ENCODE data around the gene TRIM50. TPM values are rescaled to one million over a fixed set of nuclear protein-coding genes. Genes with fewer than 3 reads are reported as not detected.
"Not testable (repeated sequence)": the region's sequence is repeated elsewhere in the genome, so short reads cannot be mapped to it uniquely, and the experiment has no call there.

Gene TRIM50
- total RNA-seq = not detected in 2 replicates

GRCh38 chr7:73327922-73328321 lies at the start of gene TRIM50, which contains the start of gene FKBP6:
TSS of gene TRIM50 (minus strand) at chr7:73328082. CDS start at chr7:73324787, 3,295 bp downstream.
TSS of gene FKBP6 (plus strand) at chr7:73328161. CDS start at chr7:73328429, 268 bp downstream.
- intact Hi-C loops (cut with micrococcal nuclease); H3K4me3 Mint-ChIP-seq; H3K27me3 Mint-ChIP-seq; H3K36me3 Mint-ChIP-seq (ENCODE audit: low read depth); DNase-seq; H3K27ac Mint-ChIP-seq; H3K9me3 Mint-ChIP-seq: not testable (repeated sequence)
- H3K4me1 Mint-ChIP-seq = peaks cover 11% of the 10 kb centered on the region

GRCh38 chr7:73376671-73377412 lies 49.0 kb upstream of the TRIM50 start:
- no peak overlapping the region for H3K4me3 Mint-ChIP-seq
- H3K36me3 Mint-ChIP-seq (ENCODE audit: low read depth) = no peaks in the 10 kb centered on the region
- DNase-seq = no peak
- no peaks in the 10 kb centered on the region for H3K4me1 Mint-ChIP-seq
- peaks cover 3% of the 10 kb centered on the region for H3K9me3 Mint-ChIP-seq
- no peak overlapping the region for H3K27ac Mint-ChIP-seq
- intact Hi-C loops (cut with micrococcal nuclease) = no loop called here
- peaks cover 22% of the 10 kb centered on the region for H3K27me3 Mint-ChIP-seq

- H3K27me3 Mint-ChIP-seq = peaks cover 22% of the 10 kb centered on the region
- DNase-seq; H3K27ac Mint-ChIP-seq; H3K36me3 Mint-ChIP-seq (ENCODE audit: low read depth); intact Hi-C loops (cut with micrococcal nuclease); H3K9me3 Mint-ChIP-seq; H3K4me3 Mint-ChIP-seq; H3K4me1 Mint-ChIP-seq: not testable (repeated sequence)
These were observed 48.4 kb upstream of the TRIM50 start for GRCh38 chr7:73376262-73376661.

- no peak overlapping the region for H3K27ac Mint-ChIP-seq
These were observed 45.9 kb upstream of the TRIM50 start for GRCh38 chr7:73373741-73374140.

GRCh38 chr7:73369622-73370021 lies 41.7 kb upstream of the TRIM50 start:
- Mint-ChIP-seq H3K9me3 (no peaks in the 10 kb centered on the region), H3K27me3 (no peaks in the 10 kb centered on the region), H3K4me3 (no peak overlapping the region), H3K36me3 (ENCODE audit: low read depth) (no peaks in the 10 kb centered on the region), H3K4me1 (no peaks in the 10 kb centered on the region), H3K27ac (no peak overlapping the region)
- intact Hi-C loops (cut with micrococcal nuclease) = no loop called here
- no peak for DNase-seq

More at GRCh38 chr7:73373741-73374140, 45.9 kb upstream of the TRIM50 start:
- peaks cover 20% of the 10 kb centered on the region for H3K27me3 Mint-ChIP-seq
- H3K4me1 Mint-ChIP-seq = no peaks in the 10 kb centered on the region
- no peaks in the 10 kb centered on the region for H3K36me3 Mint-ChIP-seq (ENCODE audit: low read depth)
- DNase-seq = no peak
- intact Hi-C loops (cut with micrococcal nuclease) = no loop called here
- H3K4me3 Mint-ChIP-seq = no peak overlapping the region
- no peaks in the 10 kb centered on the region for H3K9me3 Mint-ChIP-seq

GRCh38 chr7:73369009-73369408 lies 41.1 kb upstream of the TRIM50 start:
- Mint-ChIP-seq H3K9me3 (no peaks in the 10 kb centered on the region), H3K27ac (no peak overlapping the region), H3K27me3 (no peaks in the 10 kb centered on the region), H3K4me3 (no peak overlapping the region), H3K4me1 (no peaks in the 10 kb centered on the region), H3K36me3 (ENCODE audit: low read depth) (no peaks in the 10 kb centered on the region)
- DNase-seq = no peak
- intact Hi-C loops (cut with micrococcal nuclease) = no loop called here

- no peak for DNase-seq
- intact Hi-C loops (cut with micrococcal nuclease) = no loop called here
- Mint-ChIP-seq H3K27me3 (no peaks in the 10 kb centered on the region), H3K36me3 (ENCODE audit: low read depth) (no peaks in the 10 kb centered on the region), H3K4me1 (no peaks in the 10 kb centered on the region), H3K9me3 (no peaks in the 10 kb centered on the region), H3K27ac (no peak overlapping the region), H3K4me3 (no peak overlapping the region)
These were observed 39.1 kb upstream of the TRIM50 start for GRCh38 chr7:73366990-73367389.

GRCh38 chr7:73366127-73366526 lies 38.2 kb upstream of the TRIM50 start:
- Mint-ChIP-seq H3K36me3 (ENCODE audit: low read depth) (no peaks in the 10 kb centered on the region), H3K27ac (no peak overlapping the region), H3K27me3 (no peaks in the 10 kb centered on the region), H3K9me3 (no peaks in the 10 kb centered on the region), H3K4me3 (no peak overlapping the region), H3K4me1 (no peaks in the 10 kb centered on the region)
- intact Hi-C loops (cut with micrococcal nuclease) = no loop called here
- no peak for DNase-seq

GRCh38 chr7:73364006-73364728 lies 36.3 kb upstream of the TRIM50 start:
- no peak overlapping the region for H3K4me3 Mint-ChIP-seq
- H3K27ac Mint-ChIP-seq = no peak overlapping the region
- intact Hi-C loops (cut with micrococcal nuclease) = no loop called here
- no peaks in the 10 kb centered on the region for H3K36me3 Mint-ChIP-seq (ENCODE audit: low read depth)
- no peak for DNase-seq
- H3K27me3 Mint-ChIP-seq = peaks cover 4% of the 10 kb centered on the region
- no peaks in the 10 kb centered on the region for H3K4me1 Mint-ChIP-seq
- H3K9me3 Mint-ChIP-seq = no peaks in the 10 kb centered on the region

GRCh38 chr7:73363225-73364005 lies 35.5 kb upstream of the TRIM50 start:
- Mint-ChIP-seq H3K4me3 (no peak overlapping the region), H3K9me3 (no peaks in the 10 kb centered on the region), H3K4me1 (no peaks in the 10 kb centered on the region), H3K36me3 (ENCODE audit: low read depth) (no peaks in the 10 kb centered on the region), H3K27me3 (peaks cover 5% of the 10 kb centered on the region), H3K27ac (no peak overlapping the region)
- intact Hi-C loops (cut with micrococcal nuclease) = no loop called here
- DNase-seq = no peak

GRCh38 chr7:73360590-73360989 lies 32.7 kb upstream of the TRIM50 start:
- peaks cover 10% of the 10 kb centered on the region for H3K27me3 Mint-ChIP-seq
- H3K36me3 Mint-ChIP-seq (ENCODE audit: low read depth); H3K4me1 Mint-ChIP-seq; H3K9me3 Mint-ChIP-seq; intact Hi-C loops (cut with micrococcal nuclease); H3K27ac Mint-ChIP-seq; H3K4me3 Mint-ChIP-seq; DNase-seq: not testable (repeated sequence)

GRCh38 chr7:73359746-73360375 lies 32.0 kb upstream of the TRIM50 start:
- no peaks in the 10 kb centered on the region for H3K36me3 Mint-ChIP-seq (ENCODE audit: low read depth)
- H3K4me3 Mint-ChIP-seq = no peak overlapping the region
- H3K27ac Mint-ChIP-seq = no peak overlapping the region
- DNase-seq = no peak
- peaks cover 10% of the 10 kb centered on the region for H3K27me3 Mint-ChIP-seq
- intact Hi-C loops (cut with micrococcal nuclease) = no loop called here
- H3K9me3 Mint-ChIP-seq = no peaks in the 10 kb centered on the region
- no peaks in the 10 kb centered on the region for H3K4me1 Mint-ChIP-seq

- no peaks in the 10 kb centered on the region for H3K9me3 Mint-ChIP-seq
- H3K36me3 Mint-ChIP-seq (ENCODE audit: low read depth) = no peaks in the 10 kb centered on the region
- no peak overlapping the region for H3K4me3 Mint-ChIP-seq
- no peaks in the 10 kb centered on the region for H3K4me1 Mint-ChIP-seq
- intact Hi-C loops (cut with micrococcal nuclease) = no loop called here
- H3K27ac Mint-ChIP-seq = no peak overlapping the region
- no peak for DNase-seq
- peaks cover 10% of the 10 kb centered on the region for H3K27me3 Mint-ChIP-seq
These were observed 31.4 kb upstream of the TRIM50 start for GRCh38 chr7:73359306-73359705.

Data from activated CD4-positive, alpha-beta T cell treated with anti-CD3 and anti-CD28 coated beads, Interleukin-2, amount 10 ng/mL, durations not matched to agents 24 days and 14 days (primary cell).